GM23338 (cell line): ENCODE measurements around the gene AGAP1.
A peak's percentile ranks its signal among the peaks of the same experiment; 100 is the strongest.

Experiments used
- CREB1 ChIP-seq: fragments of 250-450 bp; sonication (Bioruptor Pico); IDR thresholded peaks from 2 replicates; pipeline ENCODE4 v1.5.0; 2020; ENCODE audit warnings: low read depth, mild to moderate bottlenecking, moderate library complexity
- CTCF ChIP-seq, 2 experiments: fragments of 200-600 bp in 1 of 2; sonication (generic) in 1 of 2; conservative IDR thresholded peaks; 2 replicates each; pipeline versions ENCODE4 v1.5.1 to v1.6.1; 2016 to 2017; ENCODE audit warnings: antibody characterized with exemption in 2 of 2, low read depth in 2 of 2, mild to moderate bottlenecking in 2 of 2, moderate library complexity in 1 of 2
- EZH2 ChIP-seq: fragments of 200-600 bp; sonication (generic); IDR thresholded peaks from one replicate; pipeline ENCODE4 v1.8.0; 2017; ENCODE audit warnings: antibody characterized with exemption, mild to moderate bottlenecking, low read depth; ENCODE audit not compliant: unreplicated experiment
- EZH2phosphoT487 ChIP-seq: fragments of 200-600 bp; sonication (generic); IDR thresholded peaks from one replicate; pipeline ENCODE4 v1.8.1; 2018; ENCODE audit warnings: antibody characterized with exemption; ENCODE audit not compliant: unreplicated experiment
- JUNB ChIP-seq: IDR thresholded peaks from one replicate; pipeline ENCODE4 v1.6.1; 2016; ENCODE audit warnings: antibody characterized with exemption; ENCODE audit not compliant: unreplicated experiment
- NANOG ChIP-seq: IDR thresholded peaks from 2 replicates; pipeline ENCODE4 v1.6.1; 2016; ENCODE audit warnings: antibody characterized with exemption, borderline replicate concordance
- POLR2AphosphoS5 ChIP-seq: IDR thresholded peaks from 2 replicates; pipeline ENCODE4 v1.6.1; 2016; ENCODE audit warnings: antibody characterized with exemption, low read depth
- REST ChIP-seq: IDR thresholded peaks from one replicate; pipeline ENCODE4 v1.6.1; 2018; ENCODE audit warnings: antibody characterized with exemption; ENCODE audit not compliant: unreplicated experiment
- STAT1 ChIP-seq: IDR thresholded peaks from one replicate; pipeline ENCODE4 v1.6.1; 2016; ENCODE audit warnings: antibody characterized with exemption; ENCODE audit not compliant: unreplicated experiment
- ZNF114 ChIP-seq: fragments of 250-450 bp; sonication (Bioruptor Pico); IDR thresholded peaks from 2 replicates; pipeline ENCODE4 v1.5.0; 2020; ENCODE audit warnings: mild to moderate bottlenecking, moderate library complexity
- ZNF331 ChIP-seq: fragments of 250-450 bp; sonication (Bioruptor Pico); IDR thresholded peaks from 2 replicates; pipeline ENCODE4 v1.5.0; 2020; ENCODE audit warnings: low read depth, mild to moderate bottlenecking, moderate library complexity
- TF ChIP-seq, protein P1 (sequence below): IDR thresholded peaks from 2 replicates; pipeline ENCODE4 v1.6.1; 2016; ENCODE audit warnings: antibody characterized with exemption
- TF ChIP-seq, protein P2 (sequence below): fragments of 250-450 bp; sonication (Bioruptor Pico); IDR thresholded peaks from 2 replicates; pipeline ENCODE4 v1.5.0; 2020; ENCODE audit warnings: mild to moderate bottlenecking, moderate library complexity

- TF ChIP-seq CTCF (conservative IDR thresholded peaks at IDR 0.05; ENCODE audit: low read depth in 2 of 2) (no peak), EZH2phosphoT487 (no peak), EZH2 (peak; percentile 65), CREB1 (no peak), ZNF331 (no peak), ZNF114 (no peak), POLR2AphosphoS5 (no peak), STAT1 (no peak), REST (no peak), JUNB (no peak), NANOG (no peak)
- TF ChIP-seq, protein P1, sequence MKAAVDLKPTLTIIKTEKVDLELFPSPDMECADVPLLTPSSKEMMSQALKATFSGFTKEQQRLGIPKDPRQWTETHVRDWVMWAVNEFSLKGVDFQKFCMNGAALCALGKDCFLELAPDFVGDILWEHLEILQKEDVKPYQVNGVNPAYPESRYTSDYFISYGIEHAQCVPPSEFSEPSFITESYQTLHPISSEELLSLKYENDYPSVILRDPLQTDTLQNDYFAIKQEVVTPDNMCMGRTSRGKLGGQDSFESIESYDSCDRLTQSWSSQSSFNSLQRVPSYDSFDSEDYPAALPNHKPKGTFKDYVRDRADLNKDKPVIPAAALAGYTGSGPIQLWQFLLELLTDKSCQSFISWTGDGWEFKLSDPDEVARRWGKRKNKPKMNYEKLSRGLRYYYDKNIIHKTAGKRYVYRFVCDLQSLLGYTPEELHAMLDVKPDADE: no peak
- TF ChIP-seq, protein P2, sequence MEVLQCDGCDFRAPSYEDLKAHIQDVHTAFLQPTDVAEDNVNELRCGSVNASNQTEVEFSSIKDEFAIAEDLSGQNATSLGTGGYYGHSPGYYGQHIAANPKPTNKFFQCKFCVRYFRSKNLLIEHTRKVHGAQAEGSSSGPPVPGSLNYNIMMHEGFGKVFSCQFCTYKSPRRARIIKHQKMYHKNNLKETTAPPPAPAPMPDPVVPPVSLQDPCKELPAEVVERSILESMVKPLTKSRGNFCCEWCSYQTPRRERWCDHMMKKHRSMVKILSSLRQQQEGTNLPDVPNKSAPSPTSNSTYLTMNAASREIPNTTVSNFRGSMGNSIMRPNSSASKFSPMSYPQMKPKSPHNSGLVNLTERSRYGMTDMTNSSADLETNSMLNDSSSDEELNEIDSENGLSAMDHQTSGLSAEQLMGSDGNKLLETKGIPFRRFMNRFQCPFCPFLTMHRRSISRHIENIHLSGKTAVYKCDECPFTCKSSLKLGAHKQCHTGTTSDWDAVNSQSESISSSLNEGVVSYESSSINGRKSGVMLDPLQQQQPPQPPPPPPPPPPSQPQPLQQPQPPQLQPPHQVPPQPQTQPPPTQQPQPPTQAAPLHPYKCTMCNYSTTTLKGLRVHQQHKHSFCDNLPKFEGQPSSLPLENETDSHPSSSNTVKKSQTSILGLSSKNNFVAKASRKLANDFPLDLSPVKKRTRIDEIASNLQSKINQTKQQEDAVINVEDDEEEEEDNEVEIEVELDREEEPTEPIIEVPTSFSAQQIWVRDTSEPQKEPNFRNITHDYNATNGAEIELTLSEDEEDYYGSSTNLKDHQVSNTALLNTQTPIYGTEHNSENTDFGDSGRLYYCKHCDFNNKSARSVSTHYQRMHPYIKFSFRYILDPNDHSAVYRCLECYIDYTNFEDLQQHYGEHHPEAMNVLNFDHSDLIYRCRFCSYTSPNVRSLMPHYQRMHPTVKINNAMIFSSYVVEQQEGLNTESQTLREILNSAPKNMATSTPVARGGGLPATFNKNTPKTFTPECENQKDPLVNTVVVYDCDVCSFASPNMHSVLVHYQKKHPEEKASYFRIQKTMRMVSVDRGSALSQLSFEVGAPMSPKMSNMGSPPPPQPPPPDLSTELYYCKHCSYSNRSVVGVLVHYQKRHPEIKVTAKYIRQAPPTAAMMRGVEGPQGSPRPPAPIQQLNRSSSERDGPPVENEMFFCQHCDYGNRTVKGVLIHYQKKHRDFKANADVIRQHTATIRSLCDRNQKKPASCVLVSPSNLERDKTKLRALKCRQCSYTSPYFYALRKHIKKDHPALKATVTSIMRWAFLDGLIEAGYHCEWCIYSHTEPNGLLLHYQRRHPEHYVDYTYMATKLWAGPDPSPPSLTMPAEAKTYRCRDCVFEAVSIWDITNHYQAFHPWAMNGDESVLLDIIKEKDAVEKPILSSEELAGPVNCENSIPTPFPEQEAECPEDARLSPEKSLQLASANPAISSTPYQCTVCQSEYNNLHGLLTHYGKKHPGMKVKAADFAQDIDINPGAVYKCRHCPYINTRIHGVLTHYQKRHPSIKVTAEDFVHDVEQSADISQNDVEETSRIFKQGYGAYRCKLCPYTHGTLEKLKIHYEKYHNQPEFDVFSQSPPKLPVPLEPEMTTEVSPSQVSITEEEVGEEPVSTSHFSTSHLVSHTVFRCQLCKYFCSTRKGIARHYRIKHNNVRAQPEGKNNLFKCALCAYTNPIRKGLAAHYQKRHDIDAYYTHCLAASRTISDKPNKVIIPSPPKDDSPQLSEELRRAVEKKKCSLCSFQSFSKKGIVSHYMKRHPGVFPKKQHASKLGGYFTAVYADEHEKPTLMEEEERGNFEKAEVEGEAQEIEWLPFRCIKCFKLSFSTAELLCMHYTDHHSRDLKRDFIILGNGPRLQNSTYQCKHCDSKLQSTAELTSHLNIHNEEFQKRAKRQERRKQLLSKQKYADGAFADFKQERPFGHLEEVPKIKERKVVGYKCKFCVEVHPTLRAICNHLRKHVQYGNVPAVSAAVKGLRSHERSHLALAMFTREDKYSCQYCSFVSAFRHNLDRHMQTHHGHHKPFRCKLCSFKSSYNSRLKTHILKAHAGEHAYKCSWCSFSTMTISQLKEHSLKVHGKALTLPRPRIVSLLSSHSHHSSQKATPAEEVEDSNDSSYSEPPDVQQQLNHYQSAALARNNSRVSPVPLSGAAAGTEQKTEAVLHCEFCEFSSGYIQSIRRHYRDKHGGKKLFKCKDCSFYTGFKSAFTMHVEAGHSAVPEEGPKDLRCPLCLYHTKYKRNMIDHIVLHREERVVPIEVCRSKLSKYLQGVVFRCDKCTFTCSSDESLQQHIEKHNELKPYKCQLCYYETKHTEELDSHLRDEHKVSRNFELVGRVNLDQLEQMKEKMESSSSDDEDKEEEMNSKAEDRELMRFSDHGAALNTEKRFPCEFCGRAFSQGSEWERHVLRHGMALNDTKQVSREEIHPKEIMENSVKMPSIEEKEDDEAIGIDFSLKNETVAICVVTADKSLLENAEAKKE (CRISPR knock-in tag): no peak
Measured at GRCh38 chr2:236178890-236179235, 685.0 kb downstream of the AGAP1 start.
